K562 (cell line): ENCODE data around the gene SAMD10. TPM values are rescaled to one million over a fixed set of nuclear protein-coding genes. Genes with fewer than 3 reads are reported as not detected.

Experiments
- ESRRB ChIP-seq: fragments of 250-450 bp; sonication (Bioruptor Pico); IDR thresholded peaks from 2 replicates; pipeline ENCODE4 v1.5.0; 2020; ENCODE audit warnings: mild to moderate bottlenecking, moderate library complexity, borderline replicate concordance
- HNRNPUL1 ChIP-seq: fragments of 200-400 bp; formaldehyde crosslinking; IDR thresholded peaks from 2 replicates; pipeline ENCODE4 v1.6.1; 2017; ENCODE audit warnings: low read length
- LEF1 ChIP-seq: fragments of 450-650 bp; IDR thresholded peaks from 2 replicates; pipeline ENCODE4 v1.6.1; 2016; ENCODE audit warnings: mild to moderate bottlenecking
- MYC ChIP-seq, 2 experiments: fragments of 250-450 bp in 1 of 2; sonication (Bioruptor Pico) in 1 of 2; IDR thresholded peaks; 2 replicates each; pipeline versions ENCODE4 v1.5.1 to v1.6.1; 2012 to 2021; ENCODE audit warnings: low read depth in 2 of 2, borderline replicate concordance in 1 of 2, improper control_type of control experiment in 1 of 2, low read length in 1 of 2, mild to moderate bottlenecking in 1 of 2, moderate library complexity in 1 of 2
- NFATC3 ChIP-seq: fragments of 450-650 bp; IDR thresholded peaks from 2 replicates; pipeline ENCODE4 v1.6.1; 2017; ENCODE audit warnings: mild to moderate bottlenecking
- PPARD ChIP-seq: fragments of 250-450 bp; sonication (Bioruptor Pico); IDR thresholded peaks from 2 replicates; pipeline ENCODE4 v1.8.0; 2022; ENCODE audit warnings: inconsistent platforms, mild to moderate bottlenecking, moderate library complexity
- SLC30A9 ChIP-seq: fragments of 250-450 bp; sonication (Bioruptor Pico); IDR thresholded peaks from 2 replicates; pipeline ENCODE4 v1.8.0; 2022; ENCODE audit warnings: mild to moderate bottlenecking, moderate library complexity
- SMARCA5 ChIP-seq: fragments of 450-650 bp; IDR thresholded peaks from 2 replicates; pipeline ENCODE4 v1.6.1; 2016
- SMARCC2 ChIP-seq: fragments of 450-650 bp; IDR thresholded peaks from 2 replicates; pipeline ENCODE4 v1.6.1; 2017; ENCODE audit warnings: antibody characterized with exemption, moderate library complexity, mild to moderate bottlenecking, low read depth
- TCF15 ChIP-seq: fragments of 250-450 bp; sonication (Bioruptor Pico); IDR thresholded peaks from 2 replicates; pipeline ENCODE4 v1.8.0; 2022; ENCODE audit warnings: moderate library complexity, mild to moderate bottlenecking, inconsistent platforms
- TGIF2 ChIP-seq: sonication (generic); formaldehyde crosslinking; IDR thresholded peaks from 2 replicates; pipeline ENCODE4 v1.8.1; 2022; ENCODE audit warnings: mild to moderate bottlenecking, missing genetic modification reagents, moderate library complexity
- ZNF277 ChIP-seq: fragments of 250-450 bp; sonication (Bioruptor Pico); IDR thresholded peaks from 2 replicates; pipeline ENCODE4 v1.8.0; 2022; ENCODE audit warnings: inconsistent platforms, mild to moderate bottlenecking, moderate library complexity, borderline replicate concordance
- ZNF354B ChIP-seq: fragments of 250-450 bp; sonication (Bioruptor Pico); IDR thresholded peaks from 2 replicates; pipeline ENCODE4 v1.4.0; 2020
- ZNF507 ChIP-seq: conservative IDR thresholded peaks from 2 replicates; pipeline ENCODE4 v1.6.1; 2017; ENCODE audit warnings: missing genetic modification characterization, missing compliant biosample characterization
- ZNF778 ChIP-seq: fragments of 450-650 bp; formaldehyde crosslinking; IDR thresholded peaks from 2 replicates; pipeline ENCODE4 v1.4.0; 2020; ENCODE audit warnings: mild to moderate bottlenecking, moderate library complexity
- polyA plus RNA-seq, 8 experiments: library from polyadenylated mRNA; depleted of rRNA in 4 of 8; stranded (reverse) in 5 of 8; unstranded in 3 of 8; fragments of >200 nt; fragmentation: Nextera tagmentation in 2 of 8; fragmentation: Illumina TruSeq in 1 of 8; extraction: Ambion mirVana in 2 of 8; extraction: Trizol in 1 of 8; gene quantifications; 2 replicates each; pipeline versions ENCODE4 v1.2.1 to v1.2.3, GENCODE V29; 2011 to 2014; ENCODE audit warnings: inconsistent platforms in 1 of 8, missing spikeins in 1 of 8
- total RNA-seq, 7 experiments: library from RNA; depleted of rRNA in 6 of 7; stranded (reverse); fragments of >200 nt in 6 of 7; fragmentation: Illumina TruSeq in 2 of 7; extraction: Trizol in 2 of 7; gene quantifications; 2 replicates each; pipeline versions ENCODE4 v1.2.1 to v1.2.3, GENCODE V29; 2011 to 2021; ENCODE audit warnings: low replicate concordance in 1 of 7
- TF ChIP-seq, protein P1 (sequence below): fragments of 450-650 bp; formaldehyde crosslinking; conservative IDR thresholded peaks from 2 replicates; pipeline ENCODE4 v1.4.0; 2022; ENCODE audit warnings: mild to moderate bottlenecking, missing genetic modification characterization
- TF ChIP-seq, protein P2 (sequence below): sonication (generic); formaldehyde crosslinking; IDR thresholded peaks from 2 replicates; pipeline ENCODE4 v1.8.1; 2023; ENCODE audit warnings: mild to moderate bottlenecking, missing genetic modification reagents
- TF ChIP-seq, protein P3 (sequence below): sonication (generic); formaldehyde crosslinking; IDR thresholded peaks from 2 replicates; pipeline ENCODE4 v1.8.0; 2022; ENCODE audit warnings: mild to moderate bottlenecking, missing genetic modification reagents

The SAMD10 gene
- total and polyA plus RNA-seq, 9 of the 15 experiments (the other 6 are each of a cell fraction or from before 2014, with no cell fraction given): 0.37 to 15.2 (median 4.8) TPM

DNA sequence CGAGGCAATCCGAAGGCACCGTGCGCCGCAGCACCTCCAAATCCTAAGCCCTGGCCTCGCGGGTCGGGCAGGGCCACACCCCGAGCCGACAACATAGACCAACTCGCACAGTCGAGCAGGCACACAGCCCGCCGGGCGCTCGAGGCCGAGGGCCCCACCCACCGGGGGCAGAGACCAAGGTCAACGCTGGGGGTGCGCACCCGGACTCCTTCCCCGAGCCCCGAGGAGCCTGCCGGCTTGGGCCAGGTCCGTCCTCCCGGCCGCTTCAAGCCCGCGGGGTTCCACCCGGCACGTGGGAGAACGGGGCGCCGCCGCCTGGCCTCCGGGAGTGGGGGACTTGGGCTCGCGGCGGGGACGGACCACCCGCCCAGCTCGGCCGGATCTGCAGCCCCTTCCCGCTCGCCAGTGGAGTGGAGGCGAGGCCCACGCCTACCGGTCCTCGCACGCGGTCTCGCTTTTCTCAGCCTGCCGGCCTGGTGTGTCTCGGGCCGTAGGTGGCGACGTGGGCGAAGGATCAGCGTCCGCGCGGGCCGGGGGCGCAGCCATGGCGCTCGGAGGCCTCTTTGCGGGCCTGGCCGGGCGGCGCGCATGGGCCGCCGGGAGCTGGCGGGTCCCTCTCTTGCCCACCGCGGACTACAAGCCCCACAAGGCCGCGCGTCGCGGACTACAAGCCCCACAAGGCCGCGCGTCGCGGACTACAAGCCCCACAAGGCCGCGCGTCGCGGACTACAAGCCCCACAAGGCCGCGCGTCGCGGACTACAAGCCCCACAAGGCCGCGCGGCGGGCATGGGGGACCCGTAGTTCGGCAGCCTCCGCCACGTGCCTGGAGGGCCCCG, 23.4 kb downstream of the SAMD10 start, which contains the start of gene UCKL1 (continued):
- TF ChIP-seq, protein P1, sequence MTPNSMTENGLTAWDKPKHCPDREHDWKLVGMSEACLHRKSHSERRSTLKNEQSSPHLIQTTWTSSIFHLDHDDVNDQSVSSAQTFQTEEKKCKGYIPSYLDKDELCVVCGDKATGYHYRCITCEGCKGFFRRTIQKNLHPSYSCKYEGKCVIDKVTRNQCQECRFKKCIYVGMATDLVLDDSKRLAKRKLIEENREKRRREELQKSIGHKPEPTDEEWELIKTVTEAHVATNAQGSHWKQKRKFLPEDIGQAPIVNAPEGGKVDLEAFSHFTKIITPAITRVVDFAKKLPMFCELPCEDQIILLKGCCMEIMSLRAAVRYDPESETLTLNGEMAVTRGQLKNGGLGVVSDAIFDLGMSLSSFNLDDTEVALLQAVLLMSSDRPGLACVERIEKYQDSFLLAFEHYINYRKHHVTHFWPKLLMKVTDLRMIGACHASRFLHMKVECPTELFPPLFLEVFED: no peak
- TF ChIP-seq ZNF354B (no peak), ESRRB (CRISPR knock-in tag) (no peak), MYC (IDR thresholded peaks at IDR 0.05; ENCODE audit: low read depth, low read length) (peak; percentile 94), MYC (CRISPR knock-in tag; IDR thresholded peaks at IDR 0.05; ENCODE audit: borderline replicate concordance, low read depth) (no peak), SMARCC2 (no peak), PPARD (CRISPR knock-in tag) (no peak), ZNF277 (CRISPR knock-in tag) (no peak), NFATC3 (no peak), TCF15 (no peak), HNRNPUL1 (no peak), LEF1 (no peak), TGIF2 (CRISPR knock-in tag) (0 out of 2 replicates have a peak, but pooled peaks have one; percentile 77), SLC30A9 (no peak), SMARCA5 (no peak), ZNF778 (CRISPR knock-in tag) (no peak), ZNF507 (tag) (no peak)
- TF ChIP-seq, protein P2, sequence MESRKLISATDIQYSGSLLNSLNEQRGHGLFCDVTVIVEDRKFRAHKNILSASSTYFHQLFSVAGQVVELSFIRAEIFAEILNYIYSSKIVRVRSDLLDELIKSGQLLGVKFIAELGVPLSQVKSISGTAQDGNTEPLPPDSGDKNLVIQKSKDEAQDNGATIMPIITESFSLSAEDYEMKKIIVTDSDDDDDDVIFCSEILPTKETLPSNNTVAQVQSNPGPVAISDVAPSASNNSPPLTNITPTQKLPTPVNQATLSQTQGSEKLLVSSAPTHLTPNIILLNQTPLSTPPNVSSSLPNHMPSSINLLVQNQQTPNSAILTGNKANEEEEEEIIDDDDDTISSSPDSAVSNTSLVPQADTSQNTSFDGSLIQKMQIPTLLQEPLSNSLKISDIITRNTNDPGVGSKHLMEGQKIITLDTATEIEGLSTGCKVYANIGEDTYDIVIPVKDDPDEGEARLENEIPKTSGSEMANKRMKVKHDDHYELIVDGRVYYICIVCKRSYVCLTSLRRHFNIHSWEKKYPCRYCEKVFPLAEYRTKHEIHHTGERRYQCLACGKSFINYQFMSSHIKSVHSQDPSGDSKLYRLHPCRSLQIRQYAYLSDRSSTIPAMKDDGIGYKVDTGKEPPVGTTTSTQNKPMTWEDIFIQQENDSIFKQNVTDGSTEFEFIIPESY (CRISPR knock-in tag): 0 out of 2 replicates have a peak, but pooled peaks have one; percentile 27
- TF ChIP-seq, protein P3, sequence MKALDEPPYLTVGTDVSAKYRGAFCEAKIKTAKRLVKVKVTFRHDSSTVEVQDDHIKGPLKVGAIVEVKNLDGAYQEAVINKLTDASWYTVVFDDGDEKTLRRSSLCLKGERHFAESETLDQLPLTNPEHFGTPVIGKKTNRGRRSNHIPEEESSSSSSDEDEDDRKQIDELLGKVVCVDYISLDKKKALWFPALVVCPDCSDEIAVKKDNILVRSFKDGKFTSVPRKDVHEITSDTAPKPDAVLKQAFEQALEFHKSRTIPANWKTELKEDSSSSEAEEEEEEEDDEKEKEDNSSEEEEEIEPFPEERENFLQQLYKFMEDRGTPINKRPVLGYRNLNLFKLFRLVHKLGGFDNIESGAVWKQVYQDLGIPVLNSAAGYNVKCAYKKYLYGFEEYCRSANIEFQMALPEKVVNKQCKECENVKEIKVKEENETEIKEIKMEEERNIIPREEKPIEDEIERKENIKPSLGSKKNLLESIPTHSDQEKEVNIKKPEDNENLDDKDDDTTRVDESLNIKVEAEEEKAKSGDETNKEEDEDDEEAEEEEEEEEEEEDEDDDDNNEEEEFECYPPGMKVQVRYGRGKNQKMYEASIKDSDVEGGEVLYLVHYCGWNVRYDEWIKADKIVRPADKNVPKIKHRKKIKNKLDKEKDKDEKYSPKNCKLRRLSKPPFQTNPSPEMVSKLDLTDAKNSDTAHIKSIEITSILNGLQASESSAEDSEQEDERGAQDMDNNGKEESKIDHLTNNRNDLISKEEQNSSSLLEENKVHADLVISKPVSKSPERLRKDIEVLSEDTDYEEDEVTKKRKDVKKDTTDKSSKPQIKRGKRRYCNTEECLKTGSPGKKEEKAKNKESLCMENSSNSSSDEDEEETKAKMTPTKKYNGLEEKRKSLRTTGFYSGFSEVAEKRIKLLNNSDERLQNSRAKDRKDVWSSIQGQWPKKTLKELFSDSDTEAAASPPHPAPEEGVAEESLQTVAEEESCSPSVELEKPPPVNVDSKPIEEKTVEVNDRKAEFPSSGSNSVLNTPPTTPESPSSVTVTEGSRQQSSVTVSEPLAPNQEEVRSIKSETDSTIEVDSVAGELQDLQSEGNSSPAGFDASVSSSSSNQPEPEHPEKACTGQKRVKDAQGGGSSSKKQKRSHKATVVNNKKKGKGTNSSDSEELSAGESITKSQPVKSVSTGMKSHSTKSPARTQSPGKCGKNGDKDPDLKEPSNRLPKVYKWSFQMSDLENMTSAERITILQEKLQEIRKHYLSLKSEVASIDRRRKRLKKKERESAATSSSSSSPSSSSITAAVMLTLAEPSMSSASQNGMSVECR: peak; percentile 96
